NCI-H1436 treated with DMSO at 0.1 percent for 48 hours (cell line): Measurements from ENCODE around the gene DAGLB.
"Not testable (repeated sequence)": the region's sequence is repeated elsewhere in the genome, so short reads cannot be mapped to it uniquely, and the experiment has no call there.

Source experiments
- DNase-seq: peaks from one replicate; lab custom pipeline; 2025; lab: John Stamatoyannopoulos, UW

DAGLB gene

GRCh38 chr7:6398943-6399342, 48.8 kb downstream of the DAGLB start:
- no peak for DNase-seq

- DNase-seq = not testable (repeated sequence)
These were observed 49.8 kb downstream of the DAGLB start for GRCh38 chr7:6397759-6398495.

DNA sequence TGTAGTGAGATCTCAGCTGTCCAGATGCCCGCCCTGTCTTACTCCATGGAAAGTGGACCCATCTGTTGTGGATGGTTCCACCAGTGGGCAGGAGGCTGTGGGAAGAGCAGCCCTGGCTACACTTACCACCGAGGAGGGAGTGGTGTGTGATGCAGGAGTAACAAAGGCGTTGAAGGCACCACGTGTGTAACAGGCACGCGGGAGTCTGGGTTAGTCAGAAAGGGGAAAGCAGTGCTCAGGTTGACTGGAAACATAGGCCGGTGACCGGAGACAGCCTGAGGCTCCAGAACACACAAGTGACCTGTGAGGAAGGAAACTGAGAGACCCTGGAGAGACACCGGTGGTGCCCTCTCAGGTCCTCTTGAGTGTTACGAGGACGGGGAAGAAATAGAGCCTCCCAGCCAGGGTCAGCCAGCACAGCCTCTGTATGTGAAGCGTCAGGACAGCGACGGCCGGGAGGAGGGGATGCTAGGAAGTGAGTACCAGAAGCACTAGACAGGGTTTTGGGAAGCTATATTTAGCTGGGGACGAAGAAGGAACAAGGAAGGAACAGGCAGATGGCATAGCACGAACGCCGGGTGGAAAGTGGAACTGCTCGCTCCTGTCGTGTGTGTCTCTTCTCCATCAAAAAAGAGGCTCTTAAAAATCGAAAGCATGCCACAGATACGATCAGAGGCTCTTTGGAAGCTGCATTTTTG, 51.7 kb downstream of the DAGLB start:
- DNase-seq = no peak

GRCh38 chr7:6394114-6394513, 53.6 kb downstream of the DAGLB start:
- no peak for DNase-seq

DNA sequence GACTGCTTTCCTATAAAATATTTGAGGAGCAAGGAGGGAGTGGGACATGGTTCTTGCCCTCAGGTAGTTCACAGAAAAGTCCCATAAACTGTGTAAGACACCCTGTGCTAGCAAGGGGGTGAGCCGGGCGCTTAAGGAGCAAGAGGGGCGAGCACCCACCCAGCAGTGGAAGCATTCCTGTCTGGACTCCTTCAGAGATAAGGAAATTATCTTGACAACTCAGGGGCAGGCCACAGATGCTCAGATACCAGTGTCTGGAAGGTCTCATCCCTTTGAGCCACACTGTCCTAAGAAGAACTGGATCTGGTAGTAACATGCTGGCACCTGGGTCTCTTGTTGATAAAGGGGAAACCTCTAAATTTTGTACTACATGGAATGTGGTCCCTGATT, 54.1 kb downstream of the DAGLB start:
- DNase-seq = no peak

DNA sequence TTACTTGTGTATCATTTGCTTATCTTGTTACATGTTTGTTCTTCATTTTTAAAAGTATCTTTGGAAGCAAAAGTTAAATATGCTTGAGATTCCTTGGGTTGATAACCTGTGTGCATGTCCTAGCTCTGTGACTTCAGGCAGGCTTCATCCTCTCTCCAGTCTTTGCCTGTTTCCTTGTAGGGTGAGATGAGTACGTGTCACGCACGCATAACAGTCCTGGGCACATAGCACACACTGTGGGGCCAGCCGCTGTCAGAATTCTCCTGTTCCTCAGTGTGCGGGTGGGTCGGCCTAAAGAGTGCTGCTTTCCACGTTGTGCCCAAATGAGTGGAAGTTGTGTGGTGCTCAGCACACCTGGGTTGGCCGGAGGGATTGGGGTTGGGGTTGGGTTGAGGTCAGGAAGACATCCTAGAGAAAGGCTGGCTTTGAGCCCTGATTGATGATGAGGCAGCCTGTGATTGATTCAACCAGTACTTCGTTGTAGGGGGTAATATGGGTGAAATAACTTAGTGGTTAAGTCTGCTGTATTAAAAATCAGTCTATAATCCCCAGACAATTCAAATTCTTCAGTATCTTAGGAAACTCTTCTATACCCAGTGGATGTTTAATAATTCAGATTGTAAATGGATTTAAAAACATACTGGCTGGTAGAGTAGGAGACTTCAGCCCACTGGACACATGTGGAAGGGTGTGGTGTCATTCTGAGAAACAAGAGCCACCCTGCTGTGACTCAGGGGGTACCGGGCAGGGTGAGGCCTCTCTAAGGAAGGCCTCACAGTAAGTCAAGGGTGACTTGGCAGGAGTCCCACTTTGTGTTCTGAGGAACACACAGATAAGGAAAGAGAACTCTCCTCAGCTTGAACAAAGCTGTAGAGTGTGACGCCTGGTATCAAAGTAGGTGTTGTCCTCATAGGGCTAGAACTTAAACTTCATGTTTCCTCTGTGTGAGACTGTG, 54.8 kb downstream of the DAGLB start:
- no peak for DNase-seq

DNA sequence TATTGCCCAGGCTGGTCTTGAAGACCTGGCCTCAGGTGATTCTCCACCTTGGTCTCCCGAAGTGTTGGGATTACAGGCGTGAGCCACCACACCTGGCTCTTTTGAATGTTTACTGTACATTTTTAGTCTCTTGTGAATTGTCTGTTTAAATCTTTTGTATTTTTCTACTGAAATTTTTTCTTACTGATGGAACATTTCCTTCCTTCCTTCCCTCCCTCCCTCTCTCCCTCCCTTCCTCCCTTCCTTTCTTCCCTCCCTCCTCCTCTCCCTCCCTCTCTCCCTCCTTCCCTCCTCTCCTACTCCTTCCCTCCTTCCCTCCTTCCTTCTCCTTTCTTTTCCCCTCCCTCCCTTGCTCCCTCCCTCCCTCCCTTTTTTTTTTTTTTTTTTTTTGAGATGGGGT, 58.0 kb downstream of the DAGLB start:
- DNase-seq = no peak

DNA sequence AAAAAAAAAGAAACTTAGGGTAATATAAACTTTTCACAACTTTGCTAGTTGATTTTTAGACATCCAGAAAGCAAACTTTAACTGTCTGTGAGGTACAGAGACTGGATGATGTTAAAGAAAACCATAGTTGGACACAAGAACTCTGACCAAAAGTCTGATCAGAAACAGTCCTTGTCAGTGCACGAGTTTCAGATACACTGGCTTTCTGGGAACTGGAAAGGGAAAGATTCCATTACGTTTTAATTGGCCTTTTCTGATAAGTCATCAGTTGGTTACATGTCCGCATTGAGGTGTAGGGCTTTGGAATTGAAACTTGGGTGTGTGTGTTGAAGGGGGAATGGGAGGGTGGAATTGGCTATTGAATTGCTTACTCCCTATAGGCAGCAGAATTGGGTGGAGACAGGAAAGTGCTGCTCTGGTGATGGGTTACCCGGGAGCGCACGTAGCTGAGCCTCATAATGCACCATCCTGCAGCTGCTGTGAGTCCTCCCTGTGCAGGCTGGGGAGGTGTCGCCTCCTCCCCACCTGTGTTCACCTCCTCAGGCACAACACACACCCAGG, 59.9 kb downstream of the DAGLB start:
- no peak for DNase-seq

DNA sequence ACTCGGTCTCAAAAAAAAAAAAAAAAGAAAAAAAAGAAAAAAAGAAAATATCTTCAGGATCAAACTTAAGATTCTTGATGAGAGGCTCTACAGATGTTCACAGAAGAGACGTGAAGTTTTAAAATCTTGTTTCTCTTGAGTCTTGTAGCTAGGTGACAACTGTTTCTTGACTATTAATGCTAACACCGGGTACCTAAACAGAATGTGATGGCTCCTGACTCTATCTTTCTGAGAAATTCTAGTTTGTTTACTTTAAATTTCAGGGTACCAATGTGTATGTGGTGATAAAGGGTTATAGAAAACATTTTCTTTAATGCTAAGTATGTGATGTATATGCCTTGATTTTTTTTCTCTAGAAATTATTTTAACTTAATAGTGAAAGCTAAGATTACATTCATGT, 61.0 kb downstream of the DAGLB start:
- DNase-seq = no peak

DNA sequence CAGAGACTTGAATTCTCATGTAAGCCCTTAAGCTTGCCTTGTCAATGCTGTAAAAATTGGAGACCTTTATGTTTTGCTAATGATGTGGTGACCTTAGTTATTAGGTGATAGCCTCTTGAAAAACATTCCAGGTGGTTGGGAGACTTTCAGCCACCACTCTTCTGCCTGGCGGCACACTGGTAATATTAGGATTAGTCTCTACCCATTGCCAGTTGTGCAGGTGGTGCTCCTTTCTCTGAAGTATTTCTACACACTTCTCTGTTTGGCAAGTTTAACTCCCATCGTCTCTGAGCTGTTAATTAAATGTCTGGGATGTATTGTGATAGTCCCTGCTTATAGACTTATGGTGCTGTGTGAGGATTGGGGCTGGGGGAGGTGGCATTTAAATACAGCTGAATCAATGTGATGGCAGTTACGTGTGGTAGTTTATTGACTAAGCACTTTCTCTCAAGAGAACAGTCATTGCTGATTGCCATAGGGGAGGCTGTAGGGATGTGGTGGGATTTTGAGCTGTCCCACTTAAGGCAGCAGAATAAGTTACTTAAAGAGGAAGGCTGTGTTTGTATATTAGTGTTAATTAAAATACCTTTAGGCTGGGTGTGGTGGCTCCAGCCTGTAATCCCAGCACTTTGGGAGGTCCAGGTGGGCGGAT, 61.7 kb downstream of the DAGLB start:
- DNase-seq = no peak

DNA sequence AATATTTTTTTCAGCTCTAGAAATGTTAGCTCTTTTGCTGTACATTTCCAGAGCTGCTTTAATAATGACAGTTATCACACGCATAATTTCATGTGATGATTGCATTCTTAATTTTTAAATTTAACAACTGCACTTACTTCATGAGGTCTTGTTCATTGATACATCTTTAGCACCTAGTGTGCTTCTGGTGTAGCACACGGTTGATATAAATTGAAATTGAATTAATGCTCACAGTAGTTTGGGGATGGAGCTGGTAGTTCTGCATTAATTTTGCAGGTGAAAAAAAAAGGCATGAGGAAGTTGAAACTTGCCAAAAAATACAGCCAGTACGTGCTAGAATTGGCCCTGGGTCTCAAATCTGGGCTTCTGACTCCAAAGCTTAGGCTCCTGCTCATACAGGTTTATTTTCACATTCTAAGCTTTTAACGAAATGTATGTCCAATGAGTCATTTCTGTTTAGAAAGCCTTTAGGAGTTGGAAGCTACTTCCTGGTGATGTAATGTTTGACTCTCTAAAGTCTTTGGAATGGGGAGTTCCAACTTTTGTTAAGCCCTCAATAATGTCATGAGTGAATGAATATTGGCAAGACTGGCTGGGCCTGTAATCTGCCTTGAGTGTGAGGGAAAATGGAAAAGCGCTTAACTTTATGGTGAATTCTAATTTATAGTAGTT, 62.5 kb downstream of the DAGLB start:
- no peak for DNase-seq

DNA sequence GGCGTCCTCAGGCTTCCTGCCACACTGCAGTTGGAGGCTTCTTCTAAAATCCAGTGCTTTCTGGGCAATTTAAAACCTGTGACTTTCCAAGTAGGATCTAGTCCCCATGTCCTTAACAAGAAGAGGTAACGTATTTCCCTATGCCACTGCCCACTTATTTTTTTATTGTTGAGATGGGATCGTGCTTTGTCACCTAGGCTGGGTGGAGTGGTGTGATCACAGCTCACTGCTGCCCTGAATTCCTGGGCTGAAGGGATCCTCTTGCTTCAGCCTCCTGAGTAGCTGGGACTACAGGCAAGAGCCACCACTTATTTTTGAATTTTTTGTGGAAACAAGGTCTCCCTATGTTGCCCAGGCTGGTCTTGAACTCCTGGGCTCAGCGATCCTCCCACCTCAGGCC, 63.4 kb downstream of the DAGLB start:
- no peak for DNase-seq

GRCh38 chr7:6382817-6383216, 64.9 kb downstream of the DAGLB start:
- no peak for DNase-seq

- not testable (repeated sequence) for DNase-seq
These were observed 65.9 kb downstream of the DAGLB start for GRCh38 chr7:6381846-6382245.

DNA sequence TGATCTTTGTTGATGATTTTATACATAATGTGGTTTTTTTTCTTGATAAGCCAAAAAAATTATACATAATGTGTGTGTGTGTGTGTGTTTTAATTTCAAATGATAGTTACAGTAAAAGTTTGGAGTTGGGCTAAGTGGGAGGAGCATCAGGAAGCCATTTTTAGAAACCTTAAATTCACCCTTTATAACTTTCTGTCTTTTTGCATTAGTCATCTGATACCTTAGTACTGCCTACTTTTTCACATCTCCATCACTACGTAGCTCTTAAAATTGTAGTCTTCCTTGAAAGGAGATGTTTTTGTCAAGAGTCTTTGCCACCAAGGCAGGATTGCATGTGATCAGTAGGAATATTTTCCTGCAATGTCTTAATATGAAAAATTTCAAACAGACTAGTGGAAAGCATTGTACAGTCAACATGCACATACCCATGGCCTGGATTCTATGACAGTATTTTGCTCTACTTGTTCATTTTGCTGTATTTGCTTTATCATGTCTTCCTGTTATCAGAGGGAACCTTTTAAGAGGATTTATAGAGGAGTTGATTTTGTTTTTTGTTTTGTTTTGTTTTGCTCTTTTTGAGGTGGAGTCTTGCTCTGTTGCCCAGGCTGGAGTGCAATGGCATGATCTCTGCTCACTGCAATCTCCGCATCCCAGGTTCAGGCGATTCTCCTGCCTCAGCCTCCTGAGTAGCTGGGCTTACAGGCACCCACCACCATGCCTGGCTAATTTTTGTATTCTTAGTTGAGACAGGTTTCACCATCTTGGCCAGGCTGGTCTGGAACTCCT, 67.3 kb downstream of the DAGLB start:
- no peak for DNase-seq

DNA sequence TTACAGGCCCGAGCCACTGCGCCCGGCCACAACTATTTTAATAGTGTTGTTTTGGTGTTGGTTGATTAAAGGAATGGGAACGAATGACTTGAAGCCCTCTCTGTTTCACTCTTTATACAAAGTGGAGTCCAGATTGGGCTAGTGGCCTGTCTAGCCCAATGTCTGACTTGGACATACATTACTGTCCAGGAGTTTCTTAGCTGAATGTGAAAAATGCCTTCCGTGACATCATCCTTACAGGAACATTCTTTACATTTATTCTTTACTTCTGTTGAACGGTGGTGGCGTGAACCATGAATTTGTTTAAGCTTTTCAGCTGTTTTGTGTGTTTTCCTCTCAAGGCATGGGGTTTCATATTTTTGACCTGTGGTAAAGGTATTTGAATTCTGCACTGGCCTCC, 67.9 kb downstream of the DAGLB start:
- DNase-seq = no peak

DNA sequence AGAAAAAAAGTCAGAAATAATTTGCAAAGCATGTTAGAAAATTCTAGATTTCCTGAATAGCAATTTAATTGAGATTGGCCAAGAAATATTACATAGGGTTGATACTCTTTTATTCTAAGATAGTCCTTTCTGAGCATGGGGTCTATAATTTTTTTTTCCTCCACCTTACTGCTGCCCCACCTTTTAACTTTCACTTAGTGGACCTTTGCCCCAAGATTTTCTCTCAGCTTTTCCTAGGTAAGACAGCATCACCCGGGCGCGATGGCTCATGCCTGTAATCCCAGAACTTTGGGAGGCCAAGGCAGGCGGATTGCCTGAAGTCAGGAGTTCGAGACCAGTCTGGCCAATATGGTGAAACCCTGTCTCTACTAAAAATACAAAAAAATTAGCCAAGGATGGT, 69.2 kb downstream of the DAGLB start:
- DNase-seq = not testable (repeated sequence)

DNA sequence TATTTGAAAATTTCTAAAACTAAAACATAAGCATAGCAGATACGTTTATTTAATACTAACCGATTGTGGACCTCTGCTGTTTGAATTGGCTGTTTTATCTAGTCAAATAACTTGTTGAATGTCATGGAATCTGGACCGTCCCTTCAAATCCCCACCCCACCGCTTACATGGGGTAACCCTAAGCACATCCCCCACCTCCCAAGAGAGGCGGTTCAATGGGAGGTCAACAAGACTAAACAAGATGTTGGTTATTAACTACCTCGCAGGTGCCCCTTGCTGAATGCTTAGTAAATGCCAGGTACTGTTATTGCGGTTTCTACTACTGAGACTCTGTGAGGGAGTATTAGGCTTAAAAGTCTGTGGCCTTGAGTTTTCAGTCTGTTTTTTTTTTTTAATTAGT, 70.9 kb downstream of the DAGLB start:
- no peak for DNase-seq

- DNase-seq = no peak
These were observed 72.2 kb downstream of the DAGLB start for GRCh38 chr7:6375348-6376101.
